ENCODE measurements around the gene IL1RN.

GRCh38 chr2:113175736-113176695, 48.6 kb downstream of the IL1RN start:
- TF ChIP-seq CTCF (IDR thresholded peaks at IDR 0.05; ENCODE audit: extremely low read depth in 1 of 2, insufficient read depth in 1 of 2, low read depth in 1 of 2, low read length in 2 of 2) = no peak
- no peak for TF ChIP-seq POLR2A (IDR thresholded peaks at IDR 0.05; ENCODE audit: low read depth, low read length)
- no peak for TF ChIP-seq EZH2 (IDR thresholded peaks at IDR 0.05; ENCODE audit: borderline replicate concordance, low read depth, low read length, severe bottlenecking)
- TF ChIP-seq JUN (IDR thresholded peaks at IDR 0.05; ENCODE audit: borderline replicate concordance, insufficient read depth, insufficient read length, low read depth) = no peak
- TF ChIP-seq GATA2 (IDR thresholded peaks at IDR 0.05; ENCODE audit: insufficient read depth, insufficient read length, low read depth, low read length) = no peak
